ENCODE results near the gene ZNF101.

The ZNF101 gene

GRCh38 chr19:19668230-19669012 lies at the start of gene ZNF101:
Gene ZNF101, plus strand, starts transcription at chr19:19668839. Its CDS starts 125 bp downstream, at chr19:19668964.
- DNase-seq (ENCODE audit: low read depth) = peak; percentile 76

- no peak for DNase-seq (ENCODE audit: low read depth)
These were observed 49.3 kb upstream of the ZNF101 start for GRCh38 chr19:19619181-19619848.

- no peak for DNase-seq (ENCODE audit: low read depth)
These were observed 48.8 kb upstream of the ZNF101 start for GRCh38 chr19:19619849-19620210.

- DNase-seq (ENCODE audit: low read depth) = no peak
These were observed 45.3 kb upstream of the ZNF101 start for GRCh38 chr19:19623383-19623782.

DNA sequence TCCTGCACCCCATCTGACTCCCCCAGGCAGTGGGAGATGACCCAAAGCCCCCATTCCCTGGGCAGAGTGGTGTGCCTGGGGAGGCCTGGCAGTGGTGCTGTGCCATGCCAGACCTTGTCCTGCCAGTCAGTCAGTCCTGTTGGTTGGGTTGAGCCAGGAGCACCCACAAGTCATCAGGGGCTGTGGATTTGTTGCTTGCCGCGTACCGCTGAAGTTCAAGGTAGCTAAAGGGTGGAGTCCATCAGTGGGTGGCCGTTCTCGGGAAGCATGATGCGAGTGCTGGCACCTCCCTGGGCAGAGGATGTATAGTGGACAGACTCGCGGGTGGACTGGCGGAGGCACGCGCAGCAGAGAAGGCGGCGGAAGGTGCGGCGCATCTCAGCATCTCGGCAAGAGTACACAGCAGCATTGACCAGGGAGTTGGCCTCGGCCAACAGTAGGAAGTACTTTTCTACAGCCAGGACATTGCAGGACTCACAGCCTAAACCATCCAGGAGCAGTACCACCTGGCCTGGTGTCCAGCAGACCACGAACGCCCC lies 44.5 kb upstream of the ZNF101 start:
- no peak for DNase-seq (ENCODE audit: low read depth)

- DNase-seq (ENCODE audit: low read depth) = no peak
These were observed 41.8 kb upstream of the ZNF101 start for GRCh38 chr19:19626516-19627472.

DNA sequence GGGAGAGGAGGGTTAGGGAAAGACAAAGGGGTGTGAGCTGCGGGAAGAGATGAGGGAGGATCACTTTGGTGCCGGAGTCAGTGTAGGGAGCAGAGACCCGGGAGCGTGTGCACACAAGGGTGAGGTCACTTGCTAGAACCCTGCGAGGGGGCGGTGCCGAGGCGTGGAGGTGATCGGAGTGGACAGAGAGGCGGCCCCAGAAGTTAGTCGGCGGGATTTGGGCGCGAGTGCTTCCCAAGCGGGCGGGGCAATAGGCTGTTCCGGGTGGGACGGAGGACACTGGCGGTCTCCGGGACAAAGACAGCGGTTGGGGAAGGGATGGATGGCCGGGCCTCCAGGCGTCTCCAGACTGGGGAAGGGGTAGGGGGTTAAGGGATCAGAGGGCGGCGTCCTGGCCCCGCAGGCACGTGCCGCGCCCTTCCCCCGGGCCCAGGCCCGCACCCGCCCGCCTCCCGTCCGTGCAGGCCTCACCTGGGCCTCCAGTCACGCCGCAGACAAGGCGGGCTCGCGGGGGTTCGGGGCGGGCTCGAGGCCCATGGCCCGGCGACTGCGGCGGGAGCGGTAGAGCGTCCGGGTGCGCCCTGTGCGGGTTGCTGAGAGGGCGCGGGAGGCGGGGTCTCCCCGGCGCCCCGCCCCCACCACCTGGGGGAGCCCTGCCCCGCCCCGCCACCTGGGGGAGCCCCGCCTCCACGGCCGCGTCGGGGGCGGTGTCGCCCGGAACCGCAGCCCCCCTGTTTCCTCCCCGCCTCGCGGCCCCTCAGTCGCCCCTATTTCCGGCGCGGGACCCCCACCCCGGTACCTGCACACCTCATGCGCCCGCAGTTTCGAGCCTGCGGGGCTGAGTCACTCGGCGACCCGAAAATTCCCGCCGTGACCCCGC lies 40.8 kb upstream of the ZNF101 start, which contains the start of gene LPAR2:
LPAR2 (minus strand) TSS at position 600 of the 880 bp plus-strand sequence. CDS start 945 bp downstream, outside the sequence.
- DNase-seq (ENCODE audit: low read depth) = no peak

DNA sequence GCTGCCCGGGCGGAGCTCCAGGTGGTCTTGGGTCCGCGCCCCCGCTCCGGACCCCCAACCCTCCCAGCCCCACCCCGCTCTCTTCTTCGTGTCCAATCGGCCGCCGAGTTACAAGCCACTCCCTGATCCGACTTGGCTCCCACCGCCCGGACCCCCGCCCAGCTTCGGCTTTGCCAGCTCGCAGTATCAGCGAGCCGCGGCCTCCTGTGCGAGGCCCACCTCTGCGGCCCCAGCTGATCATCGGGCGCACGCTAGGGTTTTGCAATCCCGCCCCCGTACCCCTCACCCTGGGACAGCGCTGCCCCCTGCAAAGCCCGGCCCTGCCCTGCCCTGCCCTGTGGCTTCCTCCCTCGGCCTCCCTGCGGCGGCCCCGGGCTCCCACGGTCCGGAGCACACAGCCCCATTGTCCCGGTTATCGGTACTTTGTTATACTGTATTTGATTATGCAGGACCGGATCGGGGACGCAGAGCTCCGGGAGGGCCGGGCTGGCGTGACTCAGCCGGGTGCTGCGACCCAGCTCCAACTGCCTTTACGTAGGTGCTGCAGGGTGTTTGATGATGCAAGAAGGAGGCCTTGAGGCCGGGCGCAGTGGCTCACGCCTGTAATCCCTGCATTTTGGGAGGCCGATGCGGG lies 40.0 kb upstream of the ZNF101 start:
- no peak for DNase-seq (ENCODE audit: low read depth)

DNA sequence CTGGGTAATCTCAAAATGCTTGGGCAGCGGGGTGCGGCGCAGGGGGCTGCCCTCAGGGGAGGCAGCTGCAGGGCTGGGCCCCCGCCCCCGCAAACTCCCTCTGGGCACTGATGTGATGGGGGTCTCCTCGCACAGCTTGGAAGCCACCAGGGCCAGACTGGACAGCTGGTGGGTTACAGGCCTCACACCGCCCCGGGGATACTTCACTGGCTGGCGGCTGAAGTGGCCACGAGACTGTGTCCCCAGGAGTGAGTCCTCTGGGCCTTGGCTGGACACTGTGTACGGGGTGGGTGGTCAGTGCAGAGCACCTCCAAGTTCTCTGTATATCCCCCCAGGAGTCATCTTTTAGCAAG lies 38.6 kb upstream of the ZNF101 start:
- DNase-seq (ENCODE audit: low read depth) = no peak

GRCh38 chr19:19630426-19630825 lies 38.2 kb upstream of the ZNF101 start:
- DNase-seq (ENCODE audit: low read depth) = no peak

DNA sequence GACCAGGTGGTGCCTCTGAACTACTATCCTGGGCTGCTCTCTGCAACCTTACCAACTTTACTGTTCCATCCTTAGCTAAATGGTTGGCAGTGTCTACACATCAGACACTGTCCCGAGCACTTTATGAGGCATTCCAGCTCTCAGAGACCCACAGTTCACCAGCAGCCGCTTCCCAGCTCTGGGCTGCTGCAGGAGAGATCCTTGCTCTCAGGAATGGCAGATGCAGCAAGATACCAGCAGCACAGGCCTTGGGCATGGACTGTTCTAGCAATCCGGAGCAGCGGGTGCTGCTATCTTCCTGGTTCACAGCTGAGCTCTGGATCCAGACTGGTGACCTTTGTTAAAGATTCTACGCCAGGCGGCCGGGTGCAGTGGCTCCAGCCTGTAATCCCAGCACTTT lies 37.3 kb upstream of the ZNF101 start:
- DNase-seq (ENCODE audit: low read depth) = no peak

DNA sequence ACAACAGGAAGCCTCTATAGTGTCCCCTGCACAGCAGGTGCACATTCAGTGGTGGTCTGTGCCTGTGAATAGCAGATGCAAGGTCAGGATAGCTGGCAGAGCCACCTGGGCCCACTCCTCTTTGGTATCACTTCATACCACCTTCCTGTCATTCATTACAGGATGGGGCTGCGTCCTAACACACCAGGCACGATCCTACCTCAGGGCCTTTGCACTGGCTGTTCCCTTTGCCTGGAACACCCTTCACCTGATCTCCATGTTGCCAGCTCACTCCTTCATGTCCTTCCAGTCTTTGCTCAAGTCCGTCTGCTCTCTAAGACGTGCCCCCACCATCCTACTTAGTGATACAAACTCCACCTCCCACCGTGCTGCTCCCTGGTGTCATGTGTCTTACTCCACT lies 36.0 kb upstream of the ZNF101 start:
- no peak for DNase-seq (ENCODE audit: low read depth)

GRCh38 chr19:19633711-19634515 lies 34.7 kb upstream of the ZNF101 start:
- DNase-seq (ENCODE audit: low read depth) = no peak

- DNase-seq (ENCODE audit: low read depth) = no peak
These were observed 33.9 kb upstream of the ZNF101 start for GRCh38 chr19:19634516-19635312.

DNA sequence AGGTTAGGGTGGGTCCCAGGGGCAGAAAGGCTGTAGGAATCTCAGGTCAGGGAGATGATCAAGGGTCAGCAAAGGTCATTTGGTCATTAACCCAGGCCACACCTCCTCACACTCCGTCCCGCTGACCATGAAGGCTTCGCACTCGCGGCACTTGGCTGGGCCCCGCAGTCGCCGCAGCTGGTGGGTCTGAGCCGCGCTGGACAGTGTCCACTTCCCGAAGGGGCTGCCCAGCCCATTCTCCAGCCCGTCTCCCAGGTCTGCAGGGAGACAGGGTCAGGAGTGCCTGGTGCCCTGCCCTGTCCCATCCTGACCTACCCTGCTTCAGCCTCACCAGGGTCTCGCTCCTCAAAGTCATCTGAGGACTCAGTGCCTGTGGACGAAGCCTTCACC lies 33.3 kb upstream of the ZNF101 start:
- no peak for DNase-seq (ENCODE audit: low read depth)

GRCh38 chr19:19636573-19637185 lies 32.0 kb upstream of the ZNF101 start:
- DNase-seq (ENCODE audit: low read depth) = no peak

DNA sequence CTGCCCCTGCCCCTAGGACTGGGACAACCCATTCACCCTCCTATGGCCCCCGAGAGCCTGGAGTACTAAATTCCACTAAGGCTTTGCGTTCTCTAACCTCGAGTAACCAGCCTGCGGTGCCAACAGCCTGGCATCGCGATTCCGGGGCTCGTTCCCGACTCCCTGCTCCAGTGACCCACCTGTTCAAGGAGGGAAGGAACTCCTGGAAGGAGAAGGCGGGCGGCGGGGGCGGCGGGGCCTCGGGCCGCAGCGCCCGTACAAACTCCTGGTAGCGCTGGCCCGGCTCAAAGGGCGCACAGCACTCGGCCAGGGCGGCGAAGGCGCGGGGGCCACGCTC lies 31.5 kb upstream of the ZNF101 start:
- no peak for DNase-seq (ENCODE audit: low read depth)

DNA sequence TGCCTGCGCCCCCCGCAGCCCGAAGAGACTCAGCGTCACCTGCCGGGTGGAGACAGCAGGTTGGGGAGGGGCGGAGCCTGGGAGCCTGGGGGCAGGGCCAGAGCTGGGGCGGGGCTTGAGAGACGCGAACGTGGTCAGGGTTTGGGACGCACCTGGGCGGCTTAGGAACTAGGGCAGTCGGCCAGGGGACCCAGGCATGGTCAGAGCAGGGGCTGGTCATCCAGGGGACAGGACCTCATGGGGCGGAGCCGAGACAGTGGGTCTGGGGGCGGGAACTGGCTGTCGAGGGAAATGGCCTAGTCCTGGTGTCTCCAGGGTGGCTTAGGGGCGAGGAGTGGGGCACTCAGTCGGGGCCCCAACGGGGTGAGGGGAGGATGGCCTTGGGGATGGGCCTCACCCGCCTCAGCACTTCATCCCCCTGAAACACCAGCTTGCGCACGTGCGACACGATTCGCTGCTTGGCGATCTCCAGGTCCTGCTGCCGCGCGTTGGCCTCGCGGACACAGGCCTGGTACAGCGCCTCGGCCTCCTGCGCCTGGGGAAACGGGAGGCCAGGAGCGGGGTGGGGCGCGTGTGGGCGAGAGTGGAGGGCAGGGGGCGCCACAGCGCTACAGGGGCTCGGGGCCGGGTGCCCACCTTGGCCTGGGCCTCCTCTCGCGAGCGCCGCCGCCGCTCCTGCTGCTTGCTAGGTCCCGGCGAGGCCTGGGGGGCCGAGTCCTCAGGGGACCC lies 31.0 kb upstream of the ZNF101 start:
- no peak for DNase-seq (ENCODE audit: low read depth)
